ENCODE data around the gene RGS16.

- no peak for TF ChIP-seq ZBTB7A (CRISPR knock-in tag; IDR thresholded peaks at IDR 0.05)
- no peak for TF ChIP-seq CTCF (CRISPR knock-in tag; IDR thresholded peaks at IDR 0.05)
- TF ChIP-seq EZH2 (conservative IDR thresholded peaks at IDR 0.05; ENCODE audit: low read depth, low read length), result no peak
Measured at GRCh38 chr1:182549346-182549745, 54.8 kb downstream of the RGS16 start.
